T-helper 1 cell treated with Interleukin-12 subunit alpha and Interleukin-12 subunit beta and Interleukin-4 antibody, amounts not matched to agents 30 ng/mL and 1 ng/mL, for 36 hours (primary cell): ENCODE measurements around the gene SQSTM1. TPM values are rescaled to one million over a fixed set of nuclear protein-coding genes. Genes with fewer than 3 reads are reported as not detected.
"Not testable (repeated sequence)": the region's sequence is repeated elsewhere in the genome, so short reads cannot be mapped to it uniquely, and the experiment has no call there.

Experiments used
- intact Hi-C: fragments of 100-400 bp; cut with micrococcal nuclease; formaldehyde crosslinking; loops from one replicate; pipeline ENCODE4 v1.15.1; 2024
- total RNA-seq: library from RNA; stranded (reverse); gene quantifications from 2 replicates; pipeline ENCODE4 v1.2.3, GENCODE V29; 2022

The SQSTM1 gene
- total RNA-seq, 1 donor from 2014 or later = 254 TPM

DNA sequence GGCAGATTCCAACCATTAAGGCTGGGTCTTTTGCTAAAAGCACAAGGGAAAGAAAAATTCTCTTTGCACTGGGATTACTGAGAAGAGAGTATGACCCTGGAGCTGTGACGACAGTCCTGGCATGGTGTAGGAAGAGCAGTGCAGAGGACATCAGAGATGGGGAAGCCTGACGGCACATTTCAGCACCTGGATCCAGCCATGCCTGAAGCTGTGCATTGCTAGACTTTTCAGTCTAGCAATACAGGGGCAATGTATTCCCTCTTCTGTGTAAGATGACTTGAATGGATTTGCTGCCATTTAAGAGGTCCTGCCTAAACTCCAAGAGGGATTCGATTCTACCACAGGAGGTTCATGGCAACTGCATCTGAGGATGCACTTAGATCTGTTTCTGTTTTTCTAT, 50.2 kb downstream of the SQSTM1 start:
- intact Hi-C loops = no loop called here

DNA sequence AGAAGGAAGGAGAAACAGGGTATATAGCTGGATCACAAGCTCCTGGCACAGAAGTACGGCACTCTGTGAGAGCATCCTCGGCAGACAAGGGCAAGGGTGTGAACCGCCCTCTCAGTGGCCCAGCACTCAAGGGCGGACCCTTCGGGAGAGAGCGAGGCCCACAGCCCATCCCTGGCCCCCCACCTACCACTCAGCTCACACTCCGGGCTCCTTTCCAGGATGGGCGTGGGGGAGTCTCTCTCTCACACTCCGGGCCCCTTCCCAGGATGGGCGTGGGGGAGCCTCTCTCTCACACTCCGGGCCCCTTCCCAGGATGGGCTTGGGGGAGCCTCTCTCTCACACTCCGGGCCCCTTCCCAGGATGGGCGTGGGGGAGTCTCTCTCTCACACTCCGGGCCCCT, 50.8 kb downstream of the SQSTM1 start:
- intact Hi-C loops = not testable (repeated sequence)

DNA sequence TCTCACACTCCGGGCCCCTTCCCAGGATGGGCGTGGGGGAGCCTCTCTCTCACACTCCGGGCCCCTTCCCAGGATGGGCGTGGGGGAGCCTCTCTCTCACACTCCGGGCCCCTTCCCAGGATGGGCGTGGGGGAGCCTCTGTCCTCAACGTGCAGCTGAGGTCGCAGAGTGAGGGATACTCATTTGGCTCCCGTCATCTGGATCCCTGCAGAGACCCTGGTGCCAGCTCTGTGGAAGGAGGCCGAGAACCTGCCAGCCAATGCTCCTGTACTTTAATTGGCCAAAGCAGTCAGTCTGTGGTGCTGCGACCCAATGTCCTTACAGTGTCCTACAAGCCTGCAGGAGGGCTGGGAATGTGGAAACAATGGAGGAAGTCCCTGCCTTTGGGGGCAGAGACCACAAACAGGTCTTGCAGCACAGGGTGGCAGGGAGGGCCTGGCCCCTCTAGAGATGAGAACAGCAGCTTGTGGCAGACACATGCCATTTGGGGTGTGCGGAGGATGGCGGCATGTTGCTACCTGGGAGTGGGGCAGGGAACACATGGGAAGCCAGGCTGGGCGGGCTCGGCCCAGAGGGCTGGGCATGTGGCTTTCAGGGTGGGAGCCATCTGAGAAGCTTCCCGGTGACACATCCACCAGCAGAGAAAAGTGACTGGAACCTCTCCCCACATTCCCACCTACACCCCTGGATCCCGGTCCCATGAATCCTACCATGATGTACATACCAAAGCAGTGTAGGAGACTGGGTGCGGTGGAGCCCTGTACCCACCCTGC, 51.5 kb downstream of the SQSTM1 start:
- intact Hi-C loops = no loop called here

DNA sequence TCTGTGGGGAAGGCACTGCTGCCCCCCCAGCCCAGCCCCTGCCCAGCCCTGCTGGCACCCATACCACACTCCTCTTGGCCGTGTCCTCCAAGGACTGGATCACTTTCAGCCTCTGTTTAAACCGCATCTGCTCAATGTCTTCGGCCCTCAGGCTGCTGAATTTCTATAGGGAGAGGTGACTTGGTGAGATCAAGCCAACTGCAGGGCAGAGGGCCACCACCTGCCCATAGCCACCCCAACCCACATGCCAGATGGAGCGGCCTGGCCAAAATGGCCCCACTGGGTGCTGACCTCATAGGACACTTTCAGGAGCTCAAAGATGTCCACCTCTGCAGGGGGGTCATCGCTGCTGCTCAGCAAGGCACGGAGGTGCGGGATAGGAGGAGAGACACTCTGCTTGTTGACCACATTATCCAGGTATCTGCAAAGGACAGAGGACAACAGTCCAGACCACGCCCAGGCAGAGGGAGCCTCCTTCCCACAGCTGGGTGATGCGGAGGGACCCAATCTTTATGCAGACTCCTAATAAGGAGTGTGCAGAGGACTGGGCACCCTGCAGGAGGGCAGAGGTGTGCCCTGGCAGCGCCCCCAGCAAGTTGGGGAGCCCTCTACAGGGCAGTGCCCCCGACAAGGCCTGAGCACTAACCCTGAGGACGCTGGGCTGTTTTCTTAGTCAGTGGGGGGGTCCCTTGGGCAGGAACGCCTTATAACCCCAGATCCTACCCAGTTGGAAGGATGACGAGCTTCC, 52.3 kb downstream of the SQSTM1 start:
- intact Hi-C loops = no loop called here

DNA sequence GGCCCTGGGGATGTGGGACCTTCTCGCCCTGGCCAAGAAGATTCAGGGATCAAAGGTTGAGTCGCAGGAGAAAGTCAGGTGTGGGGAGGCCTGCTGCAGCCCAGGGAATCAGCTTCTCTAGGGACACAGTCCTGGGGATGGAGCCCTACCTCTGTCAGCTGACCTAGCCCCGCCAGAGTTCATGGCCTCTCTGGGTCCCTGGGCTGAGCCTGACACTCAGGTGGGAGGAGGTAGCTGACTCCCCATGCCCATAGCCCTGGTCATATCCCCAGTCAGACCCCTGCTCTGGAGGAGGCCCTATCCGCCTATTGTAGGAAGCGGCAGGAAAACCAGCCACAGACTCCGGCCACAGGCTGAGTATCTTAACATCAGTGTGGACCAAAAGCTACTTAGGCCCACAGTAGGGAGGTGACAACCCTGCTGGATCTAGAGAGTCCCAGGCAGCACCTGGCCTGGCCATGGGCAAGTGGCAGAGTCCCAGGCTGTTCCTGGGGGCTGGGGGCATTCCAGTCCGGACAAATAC, 52.9 kb downstream of the SQSTM1 start:
- intact Hi-C loops = no loop called here

DNA sequence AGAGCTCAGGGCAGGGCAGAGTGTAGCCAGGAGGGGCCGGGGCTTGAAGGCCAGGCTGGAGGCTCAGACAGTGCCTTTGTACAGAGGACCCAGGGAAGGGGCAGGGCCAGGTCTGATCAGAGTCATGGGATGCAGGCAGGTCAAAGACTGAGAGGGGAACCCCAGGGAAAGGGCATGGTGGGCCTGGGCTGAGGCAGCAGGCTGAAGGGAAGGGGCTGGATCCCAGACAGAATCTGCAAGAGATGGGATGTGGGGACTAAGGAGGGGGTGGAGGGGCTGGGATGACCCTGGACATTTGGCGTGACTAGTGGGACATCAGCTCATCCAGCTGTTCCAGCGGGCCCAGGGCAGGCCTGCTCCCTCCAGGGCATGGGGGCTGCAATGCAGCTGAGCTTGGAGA, 53.4 kb downstream of the SQSTM1 start:
- intact Hi-C loops = no loop called here

DNA sequence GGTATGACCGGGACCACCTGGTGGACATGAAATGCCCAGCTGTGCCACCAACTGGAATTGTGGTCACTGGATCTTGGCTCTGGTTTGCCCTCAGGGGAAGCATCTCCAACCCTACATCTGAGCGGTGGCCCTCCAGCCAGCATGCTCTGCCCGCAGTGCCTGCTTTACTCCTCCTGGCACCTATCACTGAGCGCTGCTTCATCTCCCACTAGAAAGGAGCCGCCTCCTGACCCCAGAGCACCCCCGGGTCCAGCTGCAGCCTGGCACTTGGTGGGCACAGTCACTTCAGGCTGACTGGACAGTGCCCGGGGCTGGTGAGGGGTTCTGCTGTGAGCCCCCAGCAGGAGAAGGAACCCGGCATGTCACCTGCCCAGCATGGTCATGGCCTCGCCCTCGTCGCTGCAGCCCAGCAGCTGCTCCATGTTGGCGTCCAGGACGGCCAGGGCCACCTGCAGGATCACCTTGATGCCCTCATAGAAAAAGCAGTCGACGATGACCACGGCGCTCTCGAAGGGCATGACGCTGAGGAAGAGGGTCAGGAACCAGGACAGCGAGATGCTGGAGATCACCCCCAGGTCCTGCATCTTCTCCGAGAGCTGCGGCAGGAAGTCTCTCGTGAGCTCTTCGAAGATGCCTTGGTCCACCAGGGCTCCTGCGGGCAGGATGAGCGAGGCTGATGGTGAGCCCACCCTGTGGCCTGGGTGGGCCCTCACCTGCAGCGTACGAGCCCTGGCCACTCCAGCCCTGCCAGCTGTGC, 54.0 kb downstream of the SQSTM1 start:
- intact Hi-C loops = no loop called here

DNA sequence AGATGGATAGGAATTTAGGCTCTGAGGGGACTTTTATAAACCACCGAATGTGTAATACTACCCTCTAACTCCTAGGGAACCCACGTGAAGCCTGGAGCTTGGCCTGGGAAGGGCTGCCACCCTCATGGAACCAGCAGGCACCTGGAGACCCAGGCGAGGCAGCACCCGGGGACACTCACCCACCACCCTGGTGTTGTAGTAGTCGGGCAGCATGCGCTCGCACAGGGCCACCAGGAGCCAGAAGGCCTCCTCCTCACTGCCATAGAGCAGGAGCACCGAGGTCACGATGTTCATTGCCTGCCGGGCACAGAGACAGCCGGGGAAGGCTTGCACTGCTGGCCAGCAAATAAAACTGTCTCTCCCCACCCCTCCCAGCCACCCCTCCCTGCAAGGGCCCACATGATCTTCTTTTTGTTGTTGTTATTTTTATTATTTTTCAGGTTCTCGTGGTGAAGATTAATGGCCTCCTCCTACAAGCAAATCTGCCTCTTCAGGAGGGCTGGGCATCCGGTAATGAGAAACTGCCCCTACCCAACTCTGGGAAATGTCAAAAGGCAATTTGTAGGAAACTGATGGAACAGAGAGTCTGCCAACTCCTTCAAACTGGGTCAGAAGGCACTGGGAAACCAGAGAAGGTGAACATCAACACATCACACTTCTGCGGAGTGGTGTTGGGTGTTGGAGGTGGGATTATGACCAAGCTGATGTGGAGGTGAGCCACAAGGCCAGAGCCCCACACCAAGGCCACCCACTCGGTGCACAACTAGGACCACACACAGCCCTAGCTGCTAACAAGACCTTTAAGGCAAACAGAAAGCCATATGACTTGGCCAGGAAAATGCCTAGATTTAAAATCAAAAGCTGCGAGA, 55.3 kb downstream of the SQSTM1 start:
- intact Hi-C loops = no loop called here

DNA sequence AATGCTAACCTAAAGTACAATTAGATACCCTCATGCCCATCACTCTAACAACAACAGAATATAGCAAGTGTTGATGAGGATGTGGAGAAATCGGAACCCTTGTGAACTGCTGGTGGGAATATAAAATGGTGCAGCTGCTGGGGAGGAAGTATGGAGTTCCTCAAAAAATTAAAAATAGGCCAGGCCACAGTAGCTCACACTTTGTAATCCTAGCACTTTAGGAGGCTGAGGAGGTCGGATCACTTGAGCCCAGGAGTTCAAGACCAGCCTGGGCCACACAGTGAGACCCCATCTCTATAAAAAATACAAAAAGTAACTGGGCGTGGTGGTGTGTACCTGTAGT, 55.9 kb downstream of the SQSTM1 start:
- intact Hi-C loops = no loop called here

DNA sequence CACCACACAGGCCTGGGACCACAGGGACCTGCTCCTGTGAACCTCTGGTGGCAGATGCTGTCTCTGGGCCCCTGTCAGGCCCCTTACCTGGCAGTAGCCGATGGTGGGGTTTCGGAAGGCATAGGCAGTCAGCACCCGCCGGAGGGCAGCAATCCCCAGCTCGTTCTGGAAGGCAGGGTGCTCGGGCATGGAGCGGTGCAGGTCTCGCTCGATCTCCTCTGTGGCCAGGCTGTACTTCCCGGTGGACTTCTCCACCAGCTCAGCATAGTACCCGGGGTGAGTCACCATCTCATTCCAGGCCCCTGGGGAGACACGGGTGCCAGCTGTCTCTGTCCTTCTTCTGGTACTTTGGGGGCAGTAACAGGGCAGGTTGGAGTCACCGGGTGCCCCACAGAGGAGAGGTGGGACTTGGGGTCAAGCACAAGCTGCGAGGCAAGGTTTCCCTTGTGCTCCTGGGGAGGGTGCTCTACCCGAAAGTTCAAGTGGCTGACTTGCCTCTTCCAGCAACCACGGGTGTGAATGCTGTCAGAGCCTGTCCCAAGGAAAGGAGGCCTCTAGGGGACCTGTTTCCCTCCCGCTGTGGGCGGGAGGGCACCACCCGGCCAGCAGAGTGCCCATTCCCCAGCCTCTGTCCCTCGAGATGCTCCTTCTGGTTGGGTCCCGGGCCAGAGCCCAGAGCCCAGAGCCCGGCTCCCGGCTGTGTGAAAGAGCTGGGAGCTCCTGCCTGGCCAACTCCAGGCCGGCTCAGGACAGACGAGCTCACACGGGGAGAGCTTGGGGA, 57.7 kb downstream of the SQSTM1 start:
- intact Hi-C loops = no loop called here

DNA sequence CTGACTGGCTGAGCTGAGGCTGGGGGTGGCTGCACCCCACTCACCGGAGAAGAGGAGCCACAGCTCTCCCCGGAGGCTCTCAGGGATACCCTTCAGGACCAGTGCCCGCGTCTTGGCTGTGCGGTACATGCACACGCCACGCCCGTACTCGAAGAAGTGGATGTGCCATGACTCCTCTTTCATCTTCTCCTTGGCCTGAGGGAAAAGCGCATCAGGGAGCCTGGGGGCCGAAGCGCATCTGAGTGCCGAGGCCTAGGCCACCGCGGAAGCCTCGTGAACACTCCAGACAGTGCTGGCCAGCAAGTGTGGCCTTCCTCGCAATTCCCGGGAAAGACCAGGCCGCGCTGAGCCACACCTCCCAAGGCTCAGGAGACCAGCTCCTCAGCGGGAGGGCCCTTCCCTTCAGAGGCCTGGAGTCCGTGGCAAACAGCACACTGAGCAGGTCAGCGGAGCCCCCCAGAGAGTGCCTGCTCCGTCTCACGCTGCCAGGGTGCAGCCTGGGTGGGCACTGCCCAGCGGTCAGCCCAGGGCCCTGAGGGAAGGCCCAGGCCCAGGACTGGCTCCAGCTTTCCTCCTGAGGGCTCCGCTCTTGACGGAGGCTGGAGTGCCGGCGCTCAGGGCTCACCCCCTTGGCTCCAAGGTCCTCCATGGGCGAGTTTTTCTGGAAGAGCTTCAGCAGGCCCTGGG, 58.4 kb downstream of the SQSTM1 start:
- intact Hi-C loops = no loop called here

DNA sequence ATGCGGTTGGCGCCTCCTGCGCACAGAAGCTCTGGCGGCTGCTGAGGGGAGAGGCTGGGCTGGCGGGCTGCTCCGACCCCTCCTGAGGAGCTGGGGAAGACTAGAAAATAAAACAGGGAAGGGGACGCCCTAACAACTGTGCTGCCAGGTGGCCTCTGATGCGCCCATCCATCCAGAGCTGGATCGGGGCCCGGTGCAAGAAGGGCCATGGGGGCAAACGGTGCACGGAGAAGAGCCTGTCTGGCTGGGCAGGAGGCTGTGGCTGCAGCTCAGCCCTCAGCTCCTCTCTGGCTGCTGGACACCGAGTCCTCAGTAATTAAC, 58.9 kb downstream of the SQSTM1 start:
- intact Hi-C loops = no loop called here

DNA sequence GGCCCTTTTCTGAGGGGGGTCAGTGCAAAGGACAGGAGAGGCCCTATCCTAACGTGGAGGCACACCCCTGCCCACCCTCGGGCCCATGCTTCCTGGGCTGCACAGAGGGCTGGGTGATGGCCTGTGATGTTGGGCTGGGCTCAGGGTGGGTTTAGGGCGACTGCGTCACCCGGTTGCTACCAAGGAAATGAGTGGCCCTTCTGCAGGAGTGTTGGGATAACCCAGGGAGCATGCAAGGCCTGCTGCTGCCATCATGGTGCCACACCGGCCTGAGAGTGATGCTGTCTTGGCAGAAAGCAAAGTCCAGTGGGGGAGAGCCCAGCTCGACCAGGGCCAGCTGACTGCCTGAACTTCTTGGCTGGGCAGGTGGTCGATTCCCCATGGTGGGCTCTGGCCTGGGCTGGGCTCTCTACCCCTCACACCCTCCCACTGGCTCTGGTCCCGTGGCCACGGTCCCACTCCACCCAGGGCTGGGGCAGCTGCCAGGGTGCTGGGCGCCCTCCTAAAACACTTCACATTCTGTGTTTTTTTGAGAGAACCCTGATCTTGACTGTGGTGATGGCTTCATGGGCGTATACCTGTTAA, 59.5 kb downstream of the SQSTM1 start:
- intact Hi-C loops = no loop called here

DNA sequence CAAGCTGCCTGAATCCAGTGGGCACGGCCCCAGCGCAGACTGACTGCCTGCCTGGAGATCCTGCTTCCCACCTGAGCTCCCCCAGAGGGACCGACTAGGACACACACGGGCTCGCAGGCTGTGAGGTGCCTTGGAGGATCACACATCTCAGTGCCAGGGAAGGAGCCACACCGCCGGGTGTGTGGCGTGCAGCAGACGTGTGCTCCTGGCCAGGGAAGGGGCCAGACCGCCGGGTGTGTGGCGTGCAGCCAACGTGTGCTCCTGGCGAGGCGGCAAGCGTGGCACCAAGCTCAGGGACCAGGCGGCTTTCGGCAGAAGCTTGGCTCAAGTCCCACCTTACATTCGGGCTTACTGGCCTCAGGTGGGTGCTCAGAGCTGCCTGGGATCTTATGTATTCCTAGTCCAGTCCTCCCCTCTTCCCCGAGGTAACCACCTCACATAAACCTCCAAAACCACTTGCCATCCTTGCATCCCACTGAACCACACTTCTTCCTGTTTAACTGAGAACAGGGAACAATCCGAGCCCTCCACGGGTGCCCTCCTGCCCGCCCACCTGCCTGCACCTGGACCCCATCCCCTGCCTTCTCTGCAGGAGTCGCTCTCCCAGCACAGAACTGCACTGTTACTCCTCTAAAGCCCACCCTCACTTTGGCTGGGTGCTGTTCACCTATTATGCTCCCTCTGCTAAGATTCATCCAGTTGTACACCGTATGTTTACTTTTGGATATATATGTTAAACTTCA, 60.3 kb downstream of the SQSTM1 start:
- intact Hi-C loops = no loop called here

DNA sequence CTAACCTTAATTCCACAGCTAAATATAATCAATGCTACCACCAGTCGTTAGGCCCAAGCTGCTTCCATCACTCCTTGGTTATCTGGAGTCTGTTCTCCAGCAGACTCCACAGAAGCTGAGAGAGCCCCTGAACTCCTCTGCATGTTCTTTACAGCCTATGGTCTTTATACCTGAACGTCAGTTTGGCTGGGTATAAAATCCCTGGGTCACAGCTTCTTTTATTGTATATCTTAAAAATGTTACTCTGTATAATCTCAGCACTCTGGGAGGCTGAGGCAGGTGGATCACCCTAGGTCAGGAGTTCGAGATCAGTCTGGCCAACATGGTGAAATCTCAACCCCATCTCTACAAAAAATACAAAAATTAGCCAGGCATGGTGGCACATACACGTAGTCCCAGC, 61.6 kb downstream of the SQSTM1 start:
- intact Hi-C loops = no loop called here

DNA sequence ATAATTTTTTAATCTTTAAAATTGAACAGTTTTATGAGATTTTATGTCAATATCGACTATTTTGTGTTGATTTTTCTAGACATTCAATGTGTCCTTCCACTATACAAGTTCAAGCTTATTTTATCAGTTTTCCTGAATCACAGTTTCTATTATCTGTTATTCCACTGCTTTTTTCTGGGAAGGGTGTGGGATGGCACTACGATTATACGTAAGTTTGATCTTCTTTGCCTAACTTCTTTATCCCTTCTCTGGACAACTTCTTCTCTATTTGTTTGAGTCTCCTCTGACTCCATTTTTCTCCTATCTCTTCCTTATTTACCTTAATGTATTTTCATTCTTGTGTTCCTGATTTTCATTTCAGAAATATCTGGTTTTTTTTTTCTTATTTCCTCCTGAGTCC, 62.5 kb downstream of the SQSTM1 start:
- intact Hi-C loops = no loop called here

DNA sequence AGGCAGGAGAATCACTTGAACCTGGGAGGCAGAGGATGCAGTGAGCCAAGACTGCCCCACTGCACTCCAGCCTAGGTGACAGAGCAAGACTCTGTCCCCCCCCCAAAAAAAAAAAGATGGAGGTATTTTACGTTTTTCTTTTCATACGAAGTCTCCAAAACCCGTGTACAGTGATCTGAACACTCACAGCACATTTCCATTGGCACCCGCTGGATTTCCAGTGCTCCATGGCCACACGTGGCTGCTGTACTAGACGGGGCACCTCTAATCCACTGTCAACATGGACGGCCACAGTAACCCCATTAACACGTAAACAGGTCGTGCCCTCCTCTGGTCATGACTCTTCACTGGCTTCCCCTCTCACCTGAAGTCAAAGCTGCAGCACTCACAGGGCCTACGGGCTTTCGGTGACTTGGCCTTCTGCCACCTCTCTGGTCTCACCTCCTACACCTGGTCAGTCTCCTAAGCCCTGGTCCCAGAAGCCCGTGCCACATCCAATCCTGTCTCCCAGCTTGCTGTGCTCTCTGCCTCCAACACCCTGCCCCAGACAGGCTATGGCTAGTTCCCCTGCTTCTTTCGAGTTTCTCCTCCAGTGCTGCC, 64.9 kb downstream of the SQSTM1 start:
- intact Hi-C loops = no loop called here

DNA sequence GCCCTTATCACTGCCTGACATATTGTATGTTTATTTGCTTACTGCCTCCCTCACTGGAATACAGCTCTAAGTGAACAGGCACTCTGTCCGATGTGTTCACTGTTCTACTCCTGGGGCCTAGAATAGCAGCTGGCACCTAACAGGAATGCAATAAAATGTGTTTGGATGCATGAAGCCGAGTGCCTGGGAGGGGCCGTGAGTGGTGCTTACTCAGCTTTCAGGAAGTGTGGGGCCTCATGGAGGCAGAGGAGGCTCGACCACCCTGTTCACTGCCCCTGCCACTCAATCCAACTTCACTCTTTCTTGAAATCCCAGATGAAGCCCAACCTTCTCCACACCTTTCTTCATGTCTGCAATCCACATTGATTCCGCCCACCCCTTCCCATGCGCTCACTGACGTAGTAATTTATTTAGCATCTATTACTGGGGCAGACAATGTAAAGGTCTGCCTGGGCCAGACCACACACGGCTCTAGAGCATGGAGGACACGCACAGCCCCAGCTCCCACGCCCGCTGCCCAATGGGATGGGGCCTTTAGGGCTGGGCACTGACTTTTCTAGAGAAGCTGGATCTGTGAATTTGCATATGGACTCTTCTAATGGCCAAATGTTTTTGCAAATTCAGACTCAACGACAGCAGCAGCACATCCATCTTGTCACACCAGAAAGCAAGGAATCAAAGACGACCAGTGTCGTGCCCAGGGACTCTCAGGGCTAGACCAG, 65.6 kb downstream of the SQSTM1 start:
- intact Hi-C loops = no loop called here
